ENCODE measurements around the gene NARF.

Gene NARF

DNA sequence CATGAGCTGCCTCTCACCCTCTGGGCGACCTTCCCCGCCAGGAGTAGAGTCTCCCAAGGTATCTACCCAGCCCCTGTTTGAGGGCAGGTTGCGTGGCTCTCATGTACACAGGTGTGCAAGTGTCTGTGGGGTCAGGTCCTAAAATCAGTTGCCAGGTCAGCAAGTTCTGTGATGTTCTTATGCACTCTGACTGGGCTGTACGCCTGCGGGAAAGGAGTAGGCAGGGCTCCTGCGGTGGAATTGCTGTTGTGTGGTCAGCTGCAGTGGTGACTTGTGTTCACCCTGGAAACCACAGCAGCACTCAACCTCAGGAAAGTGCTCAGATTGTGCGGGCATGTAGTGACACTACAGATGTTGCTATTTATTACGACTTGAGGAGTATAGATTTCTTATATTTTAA, 19.4 kb downstream of the NARF start:
- no peak for TF ChIP-seq EZH2phosphoT487 (conservative IDR thresholded peaks at IDR 0.05; ENCODE audit: low read length)
- TF ChIP-seq, protein P1, sequence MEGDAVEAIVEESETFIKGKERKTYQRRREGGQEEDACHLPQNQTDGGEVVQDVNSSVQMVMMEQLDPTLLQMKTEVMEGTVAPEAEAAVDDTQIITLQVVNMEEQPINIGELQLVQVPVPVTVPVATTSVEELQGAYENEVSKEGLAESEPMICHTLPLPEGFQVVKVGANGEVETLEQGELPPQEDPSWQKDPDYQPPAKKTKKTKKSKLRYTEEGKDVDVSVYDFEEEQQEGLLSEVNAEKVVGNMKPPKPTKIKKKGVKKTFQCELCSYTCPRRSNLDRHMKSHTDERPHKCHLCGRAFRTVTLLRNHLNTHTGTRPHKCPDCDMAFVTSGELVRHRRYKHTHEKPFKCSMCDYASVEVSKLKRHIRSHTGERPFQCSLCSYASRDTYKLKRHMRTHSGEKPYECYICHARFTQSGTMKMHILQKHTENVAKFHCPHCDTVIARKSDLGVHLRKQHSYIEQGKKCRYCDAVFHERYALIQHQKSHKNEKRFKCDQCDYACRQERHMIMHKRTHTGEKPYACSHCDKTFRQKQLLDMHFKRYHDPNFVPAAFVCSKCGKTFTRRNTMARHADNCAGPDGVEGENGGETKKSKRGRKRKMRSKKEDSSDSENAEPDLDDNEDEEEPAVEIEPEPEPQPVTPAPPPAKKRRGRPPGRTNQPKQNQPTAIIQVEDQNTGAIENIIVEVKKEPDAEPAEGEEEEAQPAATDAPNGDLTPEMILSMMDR (IDR thresholded peaks at IDR 0.05; ENCODE audit: insufficient read depth, low read length, poor library complexity, severe bottlenecking), result no peak
- Histone ChIP-seq H3K27ac (ENCODE audit: low read depth, low read length) (no peak overlapping the region), H3K9ac (ENCODE audit: low read length) (no peak overlapping the region)

DNA sequence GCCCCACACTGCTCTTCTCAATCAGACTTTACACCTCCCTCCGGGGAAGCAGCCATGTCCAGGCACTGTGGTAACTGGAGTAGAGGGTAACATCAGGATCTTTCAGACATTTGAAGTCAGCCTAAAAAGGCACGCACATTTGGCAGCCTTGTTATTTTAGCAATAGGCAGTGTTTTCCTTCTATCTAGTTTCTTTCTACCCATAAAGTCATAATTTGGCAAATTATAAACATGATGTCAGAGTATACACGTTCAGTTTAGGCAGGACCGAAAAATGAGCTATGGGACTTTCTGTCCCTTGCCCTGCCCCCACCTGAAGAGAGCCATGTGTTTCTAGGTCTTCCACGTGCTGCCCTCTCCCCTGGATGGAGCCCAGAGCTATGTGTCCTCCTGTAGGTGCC, 21.1 kb downstream of the NARF start:
- no peak overlapping the region for H2AFZ ChIP-seq (ENCODE audit: low read depth, low read length, severe bottlenecking)
- no peak overlapping the region for H3K4me3 ChIP-seq (ENCODE audit: insufficient read depth, low read length, poor library complexity, severe bottlenecking)
- no peaks in the 10 kb centered on the region for H3K9me3 ChIP-seq (ENCODE audit: insufficient read depth, low read length)
- TF ChIP-seq EZH2phosphoT487 (conservative IDR thresholded peaks at IDR 0.05; ENCODE audit: low read length), result no peak
- TF ChIP-seq, protein P1 (IDR thresholded peaks at IDR 0.05; ENCODE audit: insufficient read depth, low read length, poor library complexity, severe bottlenecking), result no peak
- no peaks in the 10 kb centered on the region for H3K27me3 ChIP-seq (ENCODE audit: low read length)
- no peaks in the 10 kb centered on the region for H3F3A ChIP-seq (ENCODE audit: insufficient read depth)
- H3K79me2 ChIP-seq (ENCODE audit: insufficient read depth, low read length), result no peaks in the 10 kb centered on the region
- H4K20me1 ChIP-seq (ENCODE audit: low read depth, low read length), result no peaks in the 10 kb centered on the region
- H3K9me2 ChIP-seq (replicated peaks; ENCODE audit: insufficient read depth, low read length), result no peaks in the 10 kb centered on the region
- no peak overlapping the region for H3K9ac ChIP-seq (ENCODE audit: low read length)
- no peak overlapping the region for H3K4me2 ChIP-seq (ENCODE audit: low read depth, low read length, poor library complexity, severe bottlenecking)
- H3K27ac ChIP-seq (ENCODE audit: low read depth, low read length), result no peak overlapping the region
- H3K36me3 ChIP-seq (ENCODE audit: low read length), result peaks cover 2% of the 10 kb centered on the region; the same call in 1 of the 2 replicates

More for the DNA sequence above, 19.4 kb downstream of the NARF start:
- Histone ChIP-seq H3K9me3 (ENCODE audit: insufficient read depth, low read length) (no peaks in the 10 kb centered on the region), H3K27me3 (ENCODE audit: low read length) (no peaks in the 10 kb centered on the region), H3K9me2 (replicated peaks; ENCODE audit: insufficient read depth, low read length) (no peaks in the 10 kb centered on the region), H3K4me2 (ENCODE audit: low read depth, low read length, poor library complexity, severe bottlenecking) (no peak overlapping the region), H3F3A (ENCODE audit: insufficient read depth) (no peaks in the 10 kb centered on the region), H3K79me2 (ENCODE audit: insufficient read depth, low read length) (no peaks in the 10 kb centered on the region), H2AFZ (ENCODE audit: low read depth, low read length, severe bottlenecking) (no peak overlapping the region), H3K4me3 (ENCODE audit: insufficient read depth, low read length, poor library complexity, severe bottlenecking) (no peak overlapping the region), H3K36me3 (ENCODE audit: low read length) (peaks cover 3% of the 10 kb centered on the region; the same call in 1 of the 2 replicates), H4K20me1 (ENCODE audit: low read depth, low read length) (no peaks in the 10 kb centered on the region)

DNA sequence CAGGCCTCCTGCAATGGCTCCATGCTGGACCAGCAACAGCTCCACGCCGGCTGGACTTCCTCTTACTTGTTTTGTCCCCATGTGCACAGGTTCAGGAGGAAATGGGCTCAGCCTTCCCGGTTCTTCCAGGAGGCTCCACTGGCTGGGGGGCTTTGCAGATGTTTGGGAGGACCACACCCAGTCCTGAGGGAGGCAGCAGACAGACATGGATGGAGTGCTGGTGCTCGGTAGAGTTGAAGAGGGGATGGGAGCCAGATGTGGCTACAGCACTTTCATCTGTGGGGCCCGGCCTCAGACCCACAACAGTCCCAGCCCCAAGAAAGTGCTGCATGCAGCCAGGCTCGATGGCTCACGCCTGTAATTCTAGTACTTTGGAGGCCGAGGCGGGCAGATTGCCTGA, 21.8 kb downstream of the NARF start:
- Histone ChIP-seq H4K20me1 (ENCODE audit: low read depth, low read length) (no peaks in the 10 kb centered on the region), H3K9ac (ENCODE audit: low read length) (no peak overlapping the region), H3K9me3 (ENCODE audit: insufficient read depth, low read length) (no peaks in the 10 kb centered on the region), H3K79me2 (ENCODE audit: insufficient read depth, low read length) (no peaks in the 10 kb centered on the region), H3K4me2 (ENCODE audit: low read depth, low read length, poor library complexity, severe bottlenecking) (no peak overlapping the region), H3K27ac (ENCODE audit: low read depth, low read length) (no peak overlapping the region), H3K27me3 (ENCODE audit: low read length) (no peaks in the 10 kb centered on the region), H3F3A (ENCODE audit: insufficient read depth) (no peaks in the 10 kb centered on the region), H3K4me3 (ENCODE audit: insufficient read depth, low read length, poor library complexity, severe bottlenecking) (no peak overlapping the region), H3K9me2 (replicated peaks; ENCODE audit: insufficient read depth, low read length) (no peaks in the 10 kb centered on the region), H2AFZ (ENCODE audit: low read depth, low read length, severe bottlenecking) (no peak overlapping the region), H3K36me3 (ENCODE audit: low read length) (peaks cover 2% of the 10 kb centered on the region; the same call in 1 of the 2 replicates)
- TF ChIP-seq, protein P1 (IDR thresholded peaks at IDR 0.05; ENCODE audit: insufficient read depth, low read length, poor library complexity, severe bottlenecking), result no peak
- no peak for TF ChIP-seq EZH2phosphoT487 (conservative IDR thresholded peaks at IDR 0.05; ENCODE audit: low read length)

Data from SU-DHL-6 (cell line).